Measurements from ENCODE around the gene TRIM26. TPM values are rescaled to one million over a fixed set of nuclear protein-coding genes. Genes with fewer than 3 reads are reported as not detected.

The TRIM26 gene
- total and polyA plus RNA-seq, 4 donors = 32.1 to 51.4 (median 38.1) TPM

GRCh38 chr6:30155520-30156261 is 57.5 kb downstream of the TRIM26 start:
- no peaks in the 10 kb centered on the region for H3K9me3 ChIP-seq (ENCODE audit: control insufficient read depth in 4 of 4, insufficient read depth in 3 of 4, low read length in 3 of 4)
- H3K4me1 ChIP-seq (ENCODE audit: control insufficient read depth in 5 of 5, insufficient read depth in 5 of 5, low read length in 5 of 5) = peaks cover 0 to 3% (median 0%) of the 10 kb centered on the region in 5 donors
- peaks cover 0 to 43% (median 0%) of the 10 kb centered on the region in 3 donors for H3K27me3 ChIP-seq (ENCODE audit: control insufficient read depth in 3 of 3, insufficient read depth in 3 of 3, low read length in 2 of 3)
- H3K4me3 ChIP-seq = no peak overlapping the region
- WGBS, 2 donors = 89 to 97% methylated on average over 2 of the region's 2 CpGs
- DNase-seq = no peak
- TF ChIP-seq, protein P1, sequence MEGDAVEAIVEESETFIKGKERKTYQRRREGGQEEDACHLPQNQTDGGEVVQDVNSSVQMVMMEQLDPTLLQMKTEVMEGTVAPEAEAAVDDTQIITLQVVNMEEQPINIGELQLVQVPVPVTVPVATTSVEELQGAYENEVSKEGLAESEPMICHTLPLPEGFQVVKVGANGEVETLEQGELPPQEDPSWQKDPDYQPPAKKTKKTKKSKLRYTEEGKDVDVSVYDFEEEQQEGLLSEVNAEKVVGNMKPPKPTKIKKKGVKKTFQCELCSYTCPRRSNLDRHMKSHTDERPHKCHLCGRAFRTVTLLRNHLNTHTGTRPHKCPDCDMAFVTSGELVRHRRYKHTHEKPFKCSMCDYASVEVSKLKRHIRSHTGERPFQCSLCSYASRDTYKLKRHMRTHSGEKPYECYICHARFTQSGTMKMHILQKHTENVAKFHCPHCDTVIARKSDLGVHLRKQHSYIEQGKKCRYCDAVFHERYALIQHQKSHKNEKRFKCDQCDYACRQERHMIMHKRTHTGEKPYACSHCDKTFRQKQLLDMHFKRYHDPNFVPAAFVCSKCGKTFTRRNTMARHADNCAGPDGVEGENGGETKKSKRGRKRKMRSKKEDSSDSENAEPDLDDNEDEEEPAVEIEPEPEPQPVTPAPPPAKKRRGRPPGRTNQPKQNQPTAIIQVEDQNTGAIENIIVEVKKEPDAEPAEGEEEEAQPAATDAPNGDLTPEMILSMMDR (IDR thresholded peaks at IDR 0.05; ENCODE audit: control extremely low read depth, extremely low read depth) = no peak
- H3K27ac ChIP-seq (ENCODE audit: low read depth in 1 of 2, low read length in 1 of 2) = no peak overlapping the region
- no peaks in the 10 kb centered on the region for H3K36me3 ChIP-seq (ENCODE audit: control insufficient read depth in 4 of 4, insufficient read depth in 4 of 4, low read length in 4 of 4)
- ATAC-seq (ENCODE audit: insufficient read depth, low FRiP score) = no peak
- no peak overlapping the region for H3K9ac ChIP-seq (ENCODE audit: insufficient read depth in 1 of 2, low read length in 2 of 2)

DNA sequence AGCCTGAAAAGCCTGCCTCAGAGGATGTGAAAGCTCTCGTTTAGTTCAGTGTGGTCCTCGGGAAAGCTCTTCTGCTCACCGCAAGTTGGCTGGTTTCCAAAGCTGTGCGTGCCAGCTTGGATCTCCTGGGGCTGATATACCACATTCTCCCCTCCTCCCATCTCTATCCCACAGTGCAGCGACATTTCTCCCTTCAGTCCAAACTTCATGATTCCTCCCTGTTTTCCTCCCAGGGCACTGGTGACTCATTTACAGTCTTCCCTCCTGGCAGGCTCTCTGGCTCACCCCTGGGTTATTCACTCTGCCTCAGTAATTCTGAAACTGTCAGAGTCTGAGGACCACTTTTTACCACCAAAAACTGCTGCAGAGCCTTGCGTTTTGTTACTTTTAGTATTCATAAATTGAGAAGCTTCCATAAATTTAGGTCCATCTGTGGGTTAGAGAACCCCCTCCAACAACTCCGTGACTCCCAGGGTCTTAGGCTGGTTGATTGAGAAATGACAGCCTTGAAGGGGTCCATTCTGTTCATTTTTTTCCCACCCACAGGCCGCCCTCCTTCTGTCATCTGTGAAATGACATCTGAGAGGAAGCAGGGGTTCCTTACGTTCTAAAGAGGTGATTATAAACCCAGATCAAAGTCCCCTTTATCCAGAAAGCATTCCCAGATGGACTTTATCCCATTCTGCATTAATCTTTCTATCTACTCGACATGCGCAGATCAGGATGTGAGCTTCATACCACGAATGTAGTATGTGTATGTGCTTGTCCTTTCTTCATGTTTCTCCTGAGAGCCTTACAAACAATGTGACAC is 58.3 kb downstream of the TRIM26 start:
- Histone ChIP-seq H3K4me1 (ENCODE audit: control insufficient read depth in 5 of 5, insufficient read depth in 5 of 5, low read length in 5 of 5) (peaks cover 0 to 3% (median 0%) of the 10 kb centered on the region in 5 donors), H3K9me3 (ENCODE audit: control insufficient read depth in 4 of 4, insufficient read depth in 3 of 4, low read length in 3 of 4) (no peaks in the 10 kb centered on the region), H3K9ac (ENCODE audit: insufficient read depth in 1 of 2, low read length in 2 of 2) (no peak overlapping the region), H3K4me3 (no peak overlapping the region), H3K27me3 (ENCODE audit: control insufficient read depth in 3 of 3, insufficient read depth in 3 of 3, low read length in 2 of 3) (peaks cover 0 to 43% (median 0%) of the 10 kb centered on the region in 3 donors), H3K27ac (ENCODE audit: low read depth in 1 of 2, low read length in 1 of 2) (no peak overlapping the region), H3K36me3 (ENCODE audit: control insufficient read depth in 4 of 4, insufficient read depth in 4 of 4, low read length in 4 of 4) (no peaks in the 10 kb centered on the region)
- ATAC-seq (ENCODE audit: insufficient read depth, low FRiP score) = no peak
- no peak for DNase-seq
- WGBS, 2 donors = 72 to 77% methylated on average over 12 of the region's 12 CpGs
- TF ChIP-seq, protein P1 (IDR thresholded peaks at IDR 0.05; ENCODE audit: control extremely low read depth, extremely low read depth) = no peak

DNA sequence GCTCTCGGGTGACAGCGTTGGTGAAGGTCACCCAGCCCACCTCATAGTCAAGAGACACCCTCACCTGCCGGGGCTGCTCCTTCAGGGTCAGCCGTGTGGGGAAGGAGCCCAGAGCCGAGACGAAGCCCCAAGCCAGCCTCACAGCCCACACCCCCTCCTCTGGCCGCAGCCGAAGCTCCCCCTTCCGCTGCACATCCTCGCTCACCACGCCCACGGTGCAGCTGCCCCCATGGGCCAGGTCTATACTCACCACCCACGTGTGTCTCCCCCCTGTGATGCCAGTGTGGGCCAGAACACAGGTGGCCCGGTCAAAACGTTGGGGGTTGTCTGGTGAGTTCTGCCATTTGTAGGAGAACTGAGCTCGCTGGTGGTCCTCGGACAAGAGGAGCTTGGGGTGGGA is 59.1 kb downstream of the TRIM26 start:
- 89 to 92% methylated on average over 17 of the region's 17 CpGs for WGBS, 2 donors
- H3K9ac ChIP-seq (ENCODE audit: insufficient read depth in 1 of 2, low read length in 2 of 2) = no peak overlapping the region
- TF ChIP-seq, protein P1 (IDR thresholded peaks at IDR 0.05; ENCODE audit: control extremely low read depth, extremely low read depth) = no peak
- H3K9me3 ChIP-seq (ENCODE audit: control insufficient read depth in 4 of 4, insufficient read depth in 3 of 4, low read length in 3 of 4) = no peaks in the 10 kb centered on the region
- no peak for DNase-seq
- no peak overlapping the region for H3K4me3 ChIP-seq
- peaks cover 0 to 37% (median 0%) of the 10 kb centered on the region in 3 donors for H3K27me3 ChIP-seq (ENCODE audit: control insufficient read depth in 3 of 3, insufficient read depth in 3 of 3, low read length in 2 of 3)
- no peak for ATAC-seq (ENCODE audit: insufficient read depth, low FRiP score)
- no peak overlapping the region for H3K27ac ChIP-seq (ENCODE audit: low read depth in 1 of 2, low read length in 1 of 2)
- no peaks in the 10 kb centered on the region for H3K36me3 ChIP-seq (ENCODE audit: control insufficient read depth in 4 of 4, insufficient read depth in 4 of 4, low read length in 4 of 4)
- peaks cover 0 to 3% (median 0%) of the 10 kb centered on the region in 5 donors for H3K4me1 ChIP-seq (ENCODE audit: control insufficient read depth in 5 of 5, insufficient read depth in 5 of 5, low read length in 5 of 5)
